A549 (cell line): ENCODE measurements around the gene ACYP1.

Experiments
- ESRRA ChIP-seq: fragments of 150-350 bp; IDR thresholded peaks from 2 replicates; pipeline ENCODE4 v1.6.1; 2014; ENCODE audit warnings: mild to moderate bottlenecking, low read length, borderline replicate concordance
- POLR2A ChIP-seq: IDR thresholded peaks from 2 replicates; pipeline ENCODE4 v1.6.1; 2012; ENCODE audit warnings: mild to moderate bottlenecking, low read length

GRCh38 chr14:75066691-75067090 lies 2.9 kb upstream of the ACYP1 start:
- TF ChIP-seq POLR2A = no peak
- no peak for TF ChIP-seq ESRRA
